Fibroblast of lung (primary cell): ENCODE data around the gene MYO3B.

Experiments
- CTCF ChIP-seq, 2 donors: IDR thresholded peaks in 1 of 2; conservative IDR thresholded peaks in 1 of 2; 1 replicate in 1 of 2; 2 replicates in 1 of 2; pipeline ENCODE4 v1.5.1; 2011 to 2012; ENCODE audit warnings: low read length in 2 of 2, control low read depth in 1 of 2, inconsistent platforms in 1 of 2, low read depth in 1 of 2, mild to moderate bottlenecking in 1 of 2
- EZH2 ChIP-seq: IDR thresholded peaks from 2 replicates; pipeline ENCODE4 v1.5.1; 2012; ENCODE audit warnings: low read length, control low read depth, mild to moderate bottlenecking; ENCODE audit errors: missing control alignments

DNA sequence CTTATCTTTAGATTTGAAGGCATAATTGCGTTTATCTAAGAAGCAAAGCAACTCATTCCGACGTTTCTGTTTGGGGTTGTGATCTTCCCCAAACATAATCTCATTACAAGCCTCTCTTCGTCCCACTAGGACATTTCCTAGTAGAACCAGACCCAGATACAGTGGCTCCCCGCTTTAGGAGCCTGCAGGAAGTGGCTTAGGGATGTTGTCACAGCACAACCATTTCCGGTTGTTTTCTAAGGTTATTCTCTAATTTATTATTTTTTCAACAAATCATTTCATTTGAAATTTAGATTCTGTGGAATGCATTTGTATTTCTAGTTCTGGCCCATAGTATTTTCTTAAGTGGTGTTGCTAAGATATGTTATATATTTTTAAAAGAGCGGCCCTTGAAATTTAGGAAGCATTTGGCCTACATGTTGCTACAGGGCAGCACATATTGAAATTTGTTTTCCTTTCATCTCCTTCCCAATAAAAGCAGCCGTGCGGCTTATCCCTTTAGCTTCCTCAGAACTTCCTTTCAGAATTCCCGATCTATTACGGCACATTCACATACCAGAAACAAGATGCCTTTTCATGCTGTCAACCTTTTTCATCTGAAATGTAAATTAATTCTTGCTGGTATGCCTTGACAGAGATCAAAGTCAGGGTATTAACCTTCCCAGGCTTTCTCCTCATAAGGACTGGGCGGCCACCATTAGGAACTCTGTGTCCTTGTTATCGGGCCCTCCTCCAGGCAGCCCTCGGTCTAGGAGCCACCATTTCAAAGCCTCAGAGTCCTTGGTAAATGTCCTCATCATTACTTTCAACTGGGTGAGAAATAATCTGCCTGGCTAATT lies 326.2 kb downstream of the MYO3B start:
- no peak for TF ChIP-seq CTCF (conservative IDR thresholded peaks at IDR 0.05 in 1 of 2, IDR thresholded peaks at IDR 0.05 in 1 of 2; ENCODE audit: low read depth in 1 of 2, low read length in 2 of 2)
- TF ChIP-seq EZH2, result no peak
